CD14-positive monocyte (primary cell): ENCODE data around the gene ATP5PO. TPM values are rescaled to one million over a fixed set of nuclear protein-coding genes. Genes with fewer than 3 reads are reported as not detected.

Experiments
- DNase-seq, 3 donors: peaks; one replicate each; pipeline ENCODE4 v3.0.0-alpha.2; 2011 to 2022
- H2AFZ ChIP-seq: 2 replicates; pipeline ENCODE4 v1.6.0; 2012; ENCODE audit warnings: mild to moderate bottlenecking, low read depth, low read length, inconsistent platforms; ENCODE audit not compliant: insufficient read depth, poor library complexity, severe bottlenecking
- H3K27ac ChIP-seq, 2 donors: 1 replicate in 1 of 2; 2 replicates in 1 of 2; pipeline ENCODE4 v1.5.1; 2012 to 2013; ENCODE audit warnings: low read length in 2 of 2, control low read depth in 1 of 2, inconsistent platforms in 1 of 2, low read depth in 1 of 2, mild to moderate bottlenecking in 1 of 2
- H3K27me3 ChIP-seq, 2 donors: one replicate each; pipeline versions ENCODE4 v1.6.0 to v1.6.1; 2011 to 2013; ENCODE audit warnings: low read length in 2 of 2; ENCODE audit not compliant: control insufficient read depth in 2 of 2, insufficient read depth in 2 of 2
- H3K36me3 ChIP-seq, 2 donors: replicated peaks in 1 of 2; 1 replicate in 1 of 2; 2 replicates in 1 of 2; pipeline versions ENCODE4 v1.5.1 to v1.6.1; 2012 to 2013; ENCODE audit warnings: low read length in 2 of 2, control low read depth in 1 of 2, inconsistent platforms in 1 of 2, mild to moderate bottlenecking in 1 of 2; ENCODE audit not compliant: insufficient read depth in 2 of 2, control insufficient read depth in 1 of 2
- H3K4me1 ChIP-seq, 2 donors: 1 replicate in 1 of 2; 2 replicates in 1 of 2; pipeline versions ENCODE4 v1.5.1 to v1.6.1; 2012 to 2013; ENCODE audit warnings: low read length in 2 of 2, control low read depth in 1 of 2, inconsistent platforms in 1 of 2, mild to moderate bottlenecking in 1 of 2, moderate library complexity in 1 of 2; ENCODE audit not compliant: insufficient read depth in 2 of 2, control insufficient read depth in 1 of 2
- H3K4me2 ChIP-seq: replicated peaks from 2 replicates; pipeline ENCODE3; 2012; ENCODE audit warnings: low read length, moderate library complexity, mild to moderate bottlenecking; ENCODE audit not compliant: poor library complexity, severe bottlenecking; ENCODE audit errors: extremely low read depth
- H3K4me3 ChIP-seq, 3 experiments: fragments of 200-600 bp in 1 of 3; sonication (generic) in 1 of 3; replicated peaks in 1 of 3; 1 replicate in 2 of 3; 2 replicates in 1 of 3; pipeline ENCODE4 v1.5.1; 2011 to 2013; ENCODE audit warnings: low read length in 3 of 3, mild to moderate bottlenecking in 3 of 3, control low read depth in 2 of 3, low read depth in 2 of 3, inconsistent platforms in 1 of 3, moderate library complexity in 1 of 3
- H3K79me2 ChIP-seq: 2 replicates; pipeline ENCODE4 v1.6.0; 2012; ENCODE audit warnings: mild to moderate bottlenecking, control low read depth, inconsistent platforms, low read length, moderate library complexity; ENCODE audit not compliant: insufficient read depth
- H3K9ac ChIP-seq: 2 replicates; pipeline ENCODE4 v1.6.0; 2017; ENCODE audit warnings: low read length, mild to moderate bottlenecking; ENCODE audit not compliant: insufficient read depth, poor library complexity, severe bottlenecking
- H3K9me3 ChIP-seq, 2 donors: replicated peaks in 1 of 2; 1 replicate in 1 of 2; 2 replicates in 1 of 2; pipeline versions ENCODE4 v1.5.1 to v1.6.1; 2012 to 2013; ENCODE audit warnings: low read length in 2 of 2, control low read depth in 1 of 2; ENCODE audit not compliant: control insufficient read depth in 1 of 2, insufficient read depth in 1 of 2
- H4K20me1 ChIP-seq: 2 replicates; pipeline ENCODE4 v1.6.0; 2012; ENCODE audit warnings: mild to moderate bottlenecking, low read length, control low read depth, moderate library complexity; ENCODE audit not compliant: insufficient read depth
- H3K27ac Mint-ChIP-seq, 7 donors: one replicate each; pipeline ENCODE4 v1.8.0; 2020; ENCODE audit warnings: mild to moderate bottlenecking in 7 of 7, mixed read lengths in 7 of 7, moderate library complexity in 6 of 7, inconsistent platforms in 2 of 7
- H3K27me3 Mint-ChIP-seq, 3 donors: one replicate each; pipeline ENCODE4 v1.8.0; 2021 to 2022; ENCODE audit warnings: low read depth in 3 of 3, mild to moderate bottlenecking in 3 of 3, mixed read lengths in 3 of 3, moderate library complexity in 3 of 3, inconsistent platforms in 1 of 3
- H3K36me3 Mint-ChIP-seq, 2 donors: one replicate each; pipeline ENCODE4 v1.8.0; 2020; ENCODE audit warnings: mixed read lengths in 2 of 2, inconsistent platforms in 1 of 2, mild to moderate bottlenecking in 1 of 2
- H3K4me1 Mint-ChIP-seq: one replicate; pipeline ENCODE4 v1.8.0; 2020; ENCODE audit warnings: mild to moderate bottlenecking, mixed read lengths
- H3K4me3 Mint-ChIP-seq, 2 donors: one replicate each; pipeline ENCODE4 v1.8.0; 2020; ENCODE audit warnings: mild to moderate bottlenecking in 2 of 2, mixed read lengths in 2 of 2, moderate library complexity in 1 of 2
- H3K9me3 Mint-ChIP-seq, 7 donors: one replicate each; pipeline ENCODE4 v1.8.0; 2020 to 2022; ENCODE audit warnings: mixed read lengths in 7 of 7, mild to moderate bottlenecking in 6 of 7, moderate library complexity in 6 of 7, inconsistent platforms in 2 of 7
- WGBS: methylation state at CpG from one replicate; pipeline ENCODE4 v1.1.5; 2013; ENCODE audit warnings: missing lambda C conversion rate; ENCODE audit not compliant: insufficient coverage; 5-methylcytosine and 5-hydroxymethylcytosine counted together
- intact Hi-C, 2 donors: fragments of 100-400 bp; cut with micrococcal nuclease; formaldehyde crosslinking; loops; one replicate each; pipeline versions ENCODE4 v1.15.0 to v1.15.1; 2023
- polyA plus RNA-seq, 3 donors: library from polyadenylated mRNA; depleted of rRNA in 1 of 3; unstranded in 2 of 3; stranded (reverse) in 1 of 3; fragments of 300-500 nt in 2 of 3; fragments of >200 nt in 1 of 3; fragmentation: Illumina TruSeq in 2 of 3; gene quantifications; 1 replicate in 2 of 3; 2 replicates in 1 of 3; pipeline ENCODE4 v1.2.3, GENCODE V29; 2012 to 2021
- TF ChIP-seq, protein P1 (sequence below): fragments of 200-600 bp; IDR thresholded peaks from one replicate; pipeline ENCODE4 v1.8.0; 2022; ENCODE audit warnings: antibody characterized with exemption, mild to moderate bottlenecking

The ATP5PO gene
- polyA plus RNA-seq, 3 donors = 153 to 397 (median 393) TPM

DNA sequence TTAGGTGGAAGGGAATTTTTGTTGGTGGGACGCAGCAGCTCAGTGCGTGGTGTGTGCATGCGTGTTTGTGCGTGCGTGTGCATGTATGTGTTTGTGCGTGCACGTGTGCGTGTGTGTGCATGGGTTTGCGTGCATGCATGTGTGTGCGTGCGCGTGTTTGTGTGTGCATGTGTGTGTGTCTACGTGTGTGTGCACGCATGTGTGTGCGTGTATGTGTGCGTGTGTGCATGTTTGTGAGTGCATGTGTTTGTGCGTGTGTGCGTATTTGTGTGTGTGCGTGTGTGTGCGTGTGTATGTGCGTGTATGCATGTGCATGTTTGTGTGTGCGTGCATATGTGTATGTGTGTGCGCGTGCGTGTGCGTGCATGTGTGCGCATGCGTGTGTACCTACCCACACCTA, 20.2 kb downstream of the ATP5PO start:
- Mint-ChIP-seq H3K9me3 (no peaks in the 10 kb centered on the region), H3K36me3 (peaks cover 4 to 12% of the 10 kb centered on the region in 2 donors), H3K4me3 (peak overlapping the region in 1 of 2 donors; percentile 88), H3K27ac (peak overlapping the region in 2 of 7 donors; percentile 33 to 78), H3K4me1 (peaks cover 13% of the 10 kb centered on the region), H3K27me3 (peaks cover 3 to 8% (median 6%) of the 10 kb centered on the region in 3 donors)
- no peaks in the 10 kb centered on the region for H4K20me1 ChIP-seq
- H3K27me3 ChIP-seq = no peaks in the 10 kb centered on the region
- H3K9ac ChIP-seq = no peak overlapping the region
- no peak overlapping the region for H2AFZ ChIP-seq
- 81% methylated on average over 21 of the region's 28 CpGs for WGBS
- H3K4me1 ChIP-seq = peaks cover 8 to 9% of the 10 kb centered on the region in 2 donors
- no peak for DNase-seq
- H3K27ac ChIP-seq = no peak overlapping the region
- TF ChIP-seq, protein P1, sequence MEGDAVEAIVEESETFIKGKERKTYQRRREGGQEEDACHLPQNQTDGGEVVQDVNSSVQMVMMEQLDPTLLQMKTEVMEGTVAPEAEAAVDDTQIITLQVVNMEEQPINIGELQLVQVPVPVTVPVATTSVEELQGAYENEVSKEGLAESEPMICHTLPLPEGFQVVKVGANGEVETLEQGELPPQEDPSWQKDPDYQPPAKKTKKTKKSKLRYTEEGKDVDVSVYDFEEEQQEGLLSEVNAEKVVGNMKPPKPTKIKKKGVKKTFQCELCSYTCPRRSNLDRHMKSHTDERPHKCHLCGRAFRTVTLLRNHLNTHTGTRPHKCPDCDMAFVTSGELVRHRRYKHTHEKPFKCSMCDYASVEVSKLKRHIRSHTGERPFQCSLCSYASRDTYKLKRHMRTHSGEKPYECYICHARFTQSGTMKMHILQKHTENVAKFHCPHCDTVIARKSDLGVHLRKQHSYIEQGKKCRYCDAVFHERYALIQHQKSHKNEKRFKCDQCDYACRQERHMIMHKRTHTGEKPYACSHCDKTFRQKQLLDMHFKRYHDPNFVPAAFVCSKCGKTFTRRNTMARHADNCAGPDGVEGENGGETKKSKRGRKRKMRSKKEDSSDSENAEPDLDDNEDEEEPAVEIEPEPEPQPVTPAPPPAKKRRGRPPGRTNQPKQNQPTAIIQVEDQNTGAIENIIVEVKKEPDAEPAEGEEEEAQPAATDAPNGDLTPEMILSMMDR = no peak
- no peaks in the 10 kb centered on the region for H3K79me2 ChIP-seq
- no peaks in the 10 kb centered on the region for H3K9me3 ChIP-seq
- peaks cover 0 to 13% of the 10 kb centered on the region in 2 donors for H3K36me3 ChIP-seq
- peak overlapping the region; percentile 40 for H3K4me2 ChIP-seq
- intact Hi-C loops = no loop called here
- no peak overlapping the region for H3K4me3 ChIP-seq

DNA sequence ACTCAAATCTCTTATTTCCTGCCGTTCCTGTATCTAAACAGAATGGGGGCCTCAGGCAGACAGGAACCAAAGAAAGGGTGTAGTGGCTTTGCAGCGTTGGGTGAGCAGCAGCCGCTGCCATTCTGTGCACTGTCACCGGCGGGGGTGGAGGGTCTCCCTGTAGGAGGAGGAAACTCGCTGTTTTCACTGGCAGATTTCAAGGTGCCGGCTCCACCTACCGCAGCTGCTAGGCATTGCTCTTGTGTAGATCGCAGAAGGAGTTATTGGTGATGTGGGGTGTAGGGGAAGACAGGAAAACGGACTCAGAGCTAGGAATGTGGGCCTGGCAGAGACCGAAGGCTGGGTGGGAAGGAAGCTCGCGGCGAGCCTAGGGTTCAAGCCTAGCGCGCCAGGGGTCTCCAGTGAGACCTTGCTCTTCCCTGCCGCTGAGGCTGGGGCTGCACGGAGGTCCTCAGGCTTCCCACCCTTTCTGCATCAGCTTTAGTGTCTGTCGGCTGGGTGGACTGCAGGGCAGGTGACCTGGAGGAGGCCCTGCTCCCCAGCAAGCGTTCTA, 20.8 kb downstream of the ATP5PO start:
- H3K27ac Mint-ChIP-seq = peak overlapping the region in 1 of 7 donors; percentile 78
- peak overlapping the region; percentile 40 for H3K4me2 ChIP-seq
- H2AFZ ChIP-seq = peak overlapping the region; percentile 58

More for the DNA sequence above, 20.8 kb downstream of the ATP5PO start:
- H3K27me3 ChIP-seq = no peaks in the 10 kb centered on the region
- no peak overlapping the region for H3K4me3 ChIP-seq
- peak overlapping the region; percentile 2 for H3K9ac ChIP-seq
- intact Hi-C loops = no loop called here
- peak; percentile 7 to 30 (median 18) for DNase-seq
- no peaks in the 10 kb centered on the region for H3K79me2 ChIP-seq
- peaks cover 0 to 8% of the 10 kb centered on the region in 2 donors for H3K36me3 ChIP-seq
- Mint-ChIP-seq H3K27me3 (peaks cover 3 to 8% (median 6%) of the 10 kb centered on the region in 3 donors), H3K36me3 (peaks cover 3 to 7% of the 10 kb centered on the region in 2 donors), H3K9me3 (no peaks in the 10 kb centered on the region), H3K4me3 (peak overlapping the region; percentile 54 to 88), H3K4me1 (peaks cover 13% of the 10 kb centered on the region)
- H3K27ac ChIP-seq = no peak overlapping the region
- peaks cover 8 to 9% of the 10 kb centered on the region in 2 donors for H3K4me1 ChIP-seq
- TF ChIP-seq, protein P1 = peak; percentile 40
- H4K20me1 ChIP-seq = no peaks in the 10 kb centered on the region
- 5% methylated on average over 19 of the region's 20 CpGs for WGBS
- no peaks in the 10 kb centered on the region for H3K9me3 ChIP-seq
